ENCODE measurements around the gene NEK6. TPM values are rescaled to one million over a fixed set of nuclear protein-coding genes. Genes with fewer than 3 reads are reported as not detected.

NEK6 gene
- total RNA-seq, 1 donor from 2014 or later, result 23.5 TPM

- TF ChIP-seq CTCF (conservative IDR thresholded peaks at IDR 0.05; ENCODE audit: low read depth, low read length), result no peak
- no peak overlapping the region for H3K4me3 ChIP-seq (ENCODE audit: low read depth, low read length)
- DNase-seq (ENCODE audit: low read depth), result peak; percentile 55
Measured at GRCh38 chr9:124363326-124364096, 105.8 kb downstream of the NEK6 start.

- TF ChIP-seq CTCF (conservative IDR thresholded peaks at IDR 0.05; ENCODE audit: low read depth, low read length), result no peak
- H3K4me3 ChIP-seq (ENCODE audit: low read depth, low read length), result no peak overlapping the region
- no peak for DNase-seq (ENCODE audit: low read depth)
Measured at GRCh38 chr9:124364141-124364540, 106.4 kb downstream of the NEK6 start.

- TF ChIP-seq CTCF (conservative IDR thresholded peaks at IDR 0.05; ENCODE audit: low read depth, low read length), result no peak
- H3K4me3 ChIP-seq (ENCODE audit: low read depth, low read length), result no peak overlapping the region
- no peak for DNase-seq (ENCODE audit: low read depth)
Measured at GRCh38 chr9:124365036-124365435, 107.3 kb downstream of the NEK6 start.

GRCh38 chr9:124366476-124367220, 108.9 kb downstream of the NEK6 start:
- no peak for DNase-seq (ENCODE audit: low read depth)
- TF ChIP-seq CTCF (conservative IDR thresholded peaks at IDR 0.05; ENCODE audit: low read depth, low read length), result no peak
- H3K4me3 ChIP-seq (ENCODE audit: low read depth, low read length), result no peak overlapping the region

- no peak for DNase-seq (ENCODE audit: low read depth)
- no peak for TF ChIP-seq CTCF (conservative IDR thresholded peaks at IDR 0.05; ENCODE audit: low read depth, low read length)
- H3K4me3 ChIP-seq (ENCODE audit: low read depth, low read length), result no peak overlapping the region
Measured at GRCh38 chr9:124368692-124369091, 110.9 kb downstream of the NEK6 start.

GRCh38 chr9:124369231-124369797, 111.6 kb downstream of the NEK6 start:
- no peak for DNase-seq (ENCODE audit: low read depth)
- no peak for TF ChIP-seq CTCF (conservative IDR thresholded peaks at IDR 0.05; ENCODE audit: low read depth, low read length)
- no peak overlapping the region for H3K4me3 ChIP-seq (ENCODE audit: low read depth, low read length)

Data from epithelial cell of proximal tubule (primary cell).